HEK293 (cell line): ENCODE results near the gene MUC22.
"Not testable (repeated sequence)": the region's sequence is repeated elsewhere in the genome, so short reads cannot be mapped to it uniquely, and the experiment has no call there.

ENCODE experiments used
- CTCF ChIP-seq: fragments of 450-650 bp; formaldehyde crosslinking; IDR thresholded peaks from 2 replicates; pipeline ENCODE4 v1.5.1; 2016; ENCODE audit warnings: missing biosample characterization, missing genetic modification characterization
- KLF7 ChIP-seq: fragments of 450-650 bp; formaldehyde crosslinking; IDR thresholded peaks from 2 replicates; pipeline ENCODE4 v1.5.1; 2016; ENCODE audit warnings: missing biosample characterization, missing genetic modification characterization, borderline replicate concordance
- KLF8 ChIP-seq: fragments of 450-650 bp; formaldehyde crosslinking; IDR thresholded peaks from 2 replicates; pipeline ENCODE4 v1.5.1; 2016; ENCODE audit warnings: missing biosample characterization, missing genetic modification characterization
- MEIS1 ChIP-seq: sonication (generic); formaldehyde crosslinking; IDR thresholded peaks from 2 replicates; pipeline ENCODE4 v1.8.1; 2022; ENCODE audit warnings: missing genetic modification reagents, mild to moderate bottlenecking, borderline replicate concordance
- PRDM1 ChIP-seq: fragments of 450-650 bp; formaldehyde crosslinking; IDR thresholded peaks from 2 replicates; pipeline ENCODE4; 2016; ENCODE audit warnings: missing biosample characterization, missing genetic modification characterization
- RBAK ChIP-seq: fragments of 450-650 bp; formaldehyde crosslinking; IDR thresholded peaks from 2 replicates; pipeline ENCODE4 v1.5.1; 2016; ENCODE audit warnings: missing biosample characterization, missing genetic modification characterization
- TRIM28 ChIP-seq: IDR thresholded peaks from 2 replicates; pipeline ENCODE4 v1.6.1; 2011; ENCODE audit warnings: low read length, control low read depth, borderline replicate concordance
- ZNF133 ChIP-seq: fragments of 450-650 bp; formaldehyde crosslinking; IDR thresholded peaks from 2 replicates; pipeline ENCODE4 v1.5.1; 2016; ENCODE audit warnings: missing biosample characterization, missing genetic modification characterization
- ZNF148 ChIP-seq: fragments of 450-650 bp; formaldehyde crosslinking; IDR thresholded peaks from 2 replicates; pipeline ENCODE4 v1.5.0; 2017; ENCODE audit warnings: missing biosample characterization, missing genetic modification characterization, borderline replicate concordance
- ZNF16 ChIP-seq: fragments of 450-650 bp; formaldehyde crosslinking; IDR thresholded peaks from 2 replicates; pipeline ENCODE4 v1.5.1; 2016; ENCODE audit warnings: low read depth, missing biosample characterization, missing genetic modification characterization
- ZNF184 ChIP-seq: fragments of 450-650 bp; IDR thresholded peaks from 2 replicates; pipeline ENCODE4 v1.5.1; 2018; ENCODE audit warnings: missing biosample characterization, mild to moderate bottlenecking, missing genetic modification characterization
- ZNF202 ChIP-seq: fragments of 450-650 bp; formaldehyde crosslinking; IDR thresholded peaks from 2 replicates; pipeline ENCODE4 v1.5.1; 2016; ENCODE audit warnings: missing biosample characterization, missing genetic modification characterization, borderline replicate concordance
- ZNF571 ChIP-seq: fragments of 450-650 bp; formaldehyde crosslinking; IDR thresholded peaks from 2 replicates; pipeline ENCODE4 v1.5.0; 2017; ENCODE audit warnings: missing biosample characterization, missing genetic modification characterization

DNA sequence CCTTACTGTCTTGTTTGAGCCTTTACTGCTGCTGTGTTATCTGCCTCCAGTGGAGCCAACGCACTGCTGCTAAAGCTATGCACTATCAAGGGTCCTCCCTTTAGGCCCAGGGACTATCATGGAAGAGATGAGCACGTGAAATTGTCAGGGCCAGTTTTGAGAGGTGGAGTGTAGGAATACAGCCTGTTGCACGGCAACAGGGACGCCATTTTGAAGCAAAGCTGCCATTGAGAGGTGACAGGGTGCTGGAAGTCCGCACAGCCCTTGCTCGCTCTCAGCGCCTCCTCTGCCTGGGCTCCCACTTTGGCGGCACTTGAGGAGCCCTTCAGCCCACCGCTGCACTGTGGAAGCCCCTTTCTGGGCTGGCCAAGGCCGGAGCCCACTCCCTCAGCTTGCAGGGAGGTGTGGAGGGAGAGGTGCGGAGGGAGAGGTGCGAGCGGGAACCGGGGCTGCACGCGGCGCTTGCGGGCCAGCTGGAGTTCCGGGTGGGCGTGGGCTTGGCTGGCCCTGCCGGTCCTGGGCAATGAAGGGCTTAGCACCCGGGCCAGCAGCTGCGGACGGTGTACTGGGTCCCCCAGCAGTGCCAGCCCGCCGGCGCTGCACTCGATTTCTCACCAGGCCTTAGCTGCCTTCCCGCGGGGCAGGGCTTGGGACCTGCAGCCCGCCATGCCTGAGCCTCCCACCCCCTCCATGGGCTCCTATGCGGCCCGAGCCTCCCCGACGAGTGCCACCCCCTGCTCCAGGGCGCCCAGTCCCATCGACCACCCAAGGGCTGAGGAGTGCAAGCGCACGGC, 10.0 kb upstream of the MUC22 start:
- not testable (repeated sequence) for TF ChIP-seq ZNF202 (tag by site-specific recombination); ZNF184 (tag by site-specific recombination); CTCF (tag by site-specific recombination); ZNF148; MEIS1 (CRISPR knock-in tag); KLF8; PRDM1 (tag by site-specific recombination); TRIM28; KLF7 (tag by site-specific recombination); ZNF571 (tag by site-specific recombination); ZNF133 (tag by site-specific recombination); RBAK (tag by site-specific recombination); ZNF16 (tag by site-specific recombination)
